ENCODE data around the gene BTBD7. TPM values are rescaled to one million over a fixed set of nuclear protein-coding genes. Genes with fewer than 3 reads are reported as not detected.

Gene BTBD7
- total and polyA plus RNA-seq, 11 donors = 7.2 to 34.0 (median 20.2) TPM

GRCh38 chr14:93201155-93201704, 131.6 kb downstream of the BTBD7 start:
- intact Hi-C loops (cut with DNase I) = loop anchor here in 4 of 10 donors (10.0 kb wide), 3 partner anchors 134 to 824 kb away; partner anchors contain the start of genes BTBD7 (in 1 of the 4) and OTUB2 (in 1 of the 4)
- 87 to 94% (median 88%) methylated on average over 7 of the region's 7 CpGs for WGBS, 4 donors
- Histone ChIP-seq H3K9me3 (no peaks in the 10 kb centered on the region), H3K4me1 (peaks cover 0 to 19% (median 9%) of the 10 kb centered on the region in 12 donors), H3K27ac (no peak overlapping the region), H3K36me3 (peaks cover 0 to 15% (median 0%) of the 10 kb centered on the region in 9 donors), H3K4me3 (no peak overlapping the region), H3K27me3 (no peaks in the 10 kb centered on the region)
- ATAC-seq (no peak), DNase-seq (no peak)
- TF ChIP-seq POLR2A (IDR thresholded peaks at IDR 0.05) (no peak), CTCF (IDR thresholded peaks at IDR 0.05) (no peak)

DNA sequence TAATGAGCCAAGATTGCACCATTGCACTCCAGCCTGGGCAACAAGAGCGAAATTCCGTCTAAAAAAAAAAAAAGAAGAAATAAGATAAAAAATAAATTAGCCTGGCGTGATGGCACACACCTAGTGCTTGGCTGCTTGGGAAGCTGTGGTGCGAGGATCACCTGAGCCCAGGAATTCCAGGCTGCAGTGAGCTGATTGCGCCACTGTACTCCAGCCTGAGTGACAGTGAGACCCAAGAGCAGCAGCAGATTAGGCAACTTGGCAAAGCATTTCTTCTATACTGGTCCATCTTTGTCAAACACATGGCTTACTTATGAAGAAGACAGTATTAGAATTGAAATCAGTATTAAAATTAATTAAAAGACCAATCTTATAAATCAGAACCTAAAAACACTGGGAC, 132.3 kb downstream of the BTBD7 start:
- no peak for TF ChIP-seq CTCF (IDR thresholded peaks at IDR 0.05)
- TF ChIP-seq POLR2A (IDR thresholded peaks at IDR 0.05) = no peak
- Histone ChIP-seq H3K9me3 (no peaks in the 10 kb centered on the region), H3K4me1 (peaks cover 0 to 12% (median 2%) of the 10 kb centered on the region in 12 donors), H3K36me3 (peaks cover 0 to 15% (median 0%) of the 10 kb centered on the region in 9 donors), H3K4me3 (no peak overlapping the region), H3K27ac (no peak overlapping the region), H3K27me3 (no peaks in the 10 kb centered on the region)
- intact Hi-C loops (cut with DNase I) = loop anchor here in 4 of 10 donors (10.0 kb wide), 3 partner anchors 134 to 824 kb away; partner anchors contain the start of genes BTBD7 (in 1 of the 4) and OTUB2 (in 1 of the 4)
- DNase-seq (no peak), ATAC-seq (no peak)
- WGBS, 4 donors = 81 to 96% (median 92%) methylated on average over 5 of the region's 5 CpGs

GRCh38 chr14:93199031-93199430, 133.8 kb downstream of the BTBD7 start:
- ATAC-seq (no peak), DNase-seq (no peak)
- intact Hi-C loops (cut with DNase I) = no loop called here
- no peaks in the 10 kb centered on the region for H3K9me3 ChIP-seq
- no peak overlapping the region for H3K4me3 ChIP-seq
- H3K27me3 ChIP-seq = no peaks in the 10 kb centered on the region
- no peak for TF ChIP-seq CTCF (IDR thresholded peaks at IDR 0.05)
- no peak for TF ChIP-seq POLR2A (IDR thresholded peaks at IDR 0.05)
- peaks cover 0 to 9% (median 0%) of the 10 kb centered on the region in 12 donors for H3K4me1 ChIP-seq
- H3K36me3 ChIP-seq = peaks cover 0 to 15% (median 0%) of the 10 kb centered on the region in 9 donors
- no peak overlapping the region for H3K27ac ChIP-seq
- 79 to 99% (median 90%) methylated on average over 4 of the region's 4 CpGs for WGBS, 4 donors

DNA sequence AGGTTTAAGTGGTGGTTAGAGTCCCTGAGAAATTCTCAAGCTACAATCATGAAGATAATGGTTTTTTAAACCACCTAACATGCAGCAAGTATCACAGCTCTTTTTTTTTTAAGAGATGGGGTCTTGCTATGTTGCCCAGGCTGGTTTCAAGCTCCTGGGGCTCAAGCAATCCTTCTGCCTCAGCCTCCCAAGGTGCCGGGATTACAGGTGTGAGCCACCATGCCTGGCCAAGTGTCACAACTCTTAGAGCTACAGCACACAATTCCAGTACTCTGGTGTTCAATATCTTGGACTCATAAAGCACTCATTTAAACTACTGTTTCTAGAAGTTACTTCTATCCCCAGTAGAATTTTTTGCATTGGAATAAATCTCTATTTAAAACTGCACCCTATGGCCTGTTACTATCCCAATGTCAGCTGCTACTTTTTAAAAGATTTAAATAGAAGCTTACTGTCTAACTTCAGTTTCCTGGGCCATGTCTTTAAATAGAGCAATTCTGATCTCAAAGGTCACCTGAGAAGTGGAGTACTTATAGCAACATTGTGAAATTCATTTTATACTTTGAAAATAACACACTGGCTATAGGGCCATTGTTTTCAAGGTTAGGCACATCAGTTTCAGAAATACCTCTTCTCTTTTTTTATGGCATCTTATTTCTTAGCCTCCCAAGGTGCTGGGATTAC, 137.4 kb downstream of the BTBD7 start:
- 78 to 92% (median 83%) methylated on average over 1 of the region's 1 CpG for WGBS, 4 donors
- intact Hi-C loops (cut with DNase I) = no loop called here
- Histone ChIP-seq H3K27me3 (no peaks in the 10 kb centered on the region), H3K4me3 (no peak overlapping the region), H3K9me3 (no peaks in the 10 kb centered on the region), H3K4me1 (peaks cover 0 to 9% (median 0%) of the 10 kb centered on the region in 12 donors), H3K27ac (peak overlapping the region in 8 of 12 donors; percentile 2 to 66 (median 32)), H3K36me3 (peaks cover 0 to 22% (median 8%) of the 10 kb centered on the region in 9 donors)
- ATAC-seq (peak; percentile 59 to 72 (median 70)), DNase-seq (no peak)
- TF ChIP-seq CTCF (IDR thresholded peaks at IDR 0.05) = no peak
- TF ChIP-seq POLR2A (IDR thresholded peaks at IDR 0.05) = no peak
